ENCODE data around the gene ANKRD27. TPM values are rescaled to one million over a fixed set of nuclear protein-coding genes. Genes with fewer than 3 reads are reported as not detected.
"Not testable (repeated sequence)": the region's sequence is repeated elsewhere in the genome, so short reads cannot be mapped to it uniquely, and the experiment has no call there.

The ANKRD27 gene
- total RNA-seq, 1 experiment from 2014 or later = 33.8 TPM

DNA sequence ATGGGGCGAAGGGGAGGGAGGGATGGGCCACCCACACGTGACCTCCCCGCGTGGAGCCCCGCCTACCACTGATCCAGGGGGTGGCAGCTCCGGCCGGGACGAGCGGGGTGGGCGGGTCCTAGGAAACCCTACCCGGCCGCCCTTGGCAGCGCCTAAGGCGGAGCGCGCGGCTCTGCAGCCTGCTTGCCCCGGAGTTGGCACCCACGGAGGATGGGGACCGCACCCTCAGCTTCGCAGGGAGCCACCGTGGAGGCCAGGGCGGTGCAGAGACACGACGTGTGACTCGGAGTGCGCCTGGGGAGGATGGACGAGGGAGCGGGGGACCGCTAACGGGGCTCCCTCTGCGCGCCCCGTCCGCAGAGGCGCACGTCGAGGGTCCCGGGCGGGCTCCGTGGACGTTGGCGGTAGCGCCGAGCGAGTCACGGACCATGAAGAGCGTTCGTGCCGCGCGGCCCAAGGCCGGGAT lies 773 bp upstream of the ANKRD27 start, which contains the start of gene RGS9BP:
Gene RGS9BP (plus strand): TSS at position 129 of the 466 bp plus-strand sequence. CDS start 416 bp downstream, outside the sequence.
- Histone ChIP-seq H3K4me3 (peak within 1 kb of the TSS; percentile 90), H3K27ac (no peak within 1 kb of the TSS; the same call in 1 of the 2 replicates), H3K4me1 (peaks cover 16% of the 10 kb centered on the region), H3K9me3 (replicated peaks) (no peaks in the 10 kb centered on the region), H3K36me3 (no peaks in the 10 kb centered on the region), H3K27me3 (no peaks in the 10 kb centered on the region)
- peak; percentile 84 to 85 for DNase-seq

DNA sequence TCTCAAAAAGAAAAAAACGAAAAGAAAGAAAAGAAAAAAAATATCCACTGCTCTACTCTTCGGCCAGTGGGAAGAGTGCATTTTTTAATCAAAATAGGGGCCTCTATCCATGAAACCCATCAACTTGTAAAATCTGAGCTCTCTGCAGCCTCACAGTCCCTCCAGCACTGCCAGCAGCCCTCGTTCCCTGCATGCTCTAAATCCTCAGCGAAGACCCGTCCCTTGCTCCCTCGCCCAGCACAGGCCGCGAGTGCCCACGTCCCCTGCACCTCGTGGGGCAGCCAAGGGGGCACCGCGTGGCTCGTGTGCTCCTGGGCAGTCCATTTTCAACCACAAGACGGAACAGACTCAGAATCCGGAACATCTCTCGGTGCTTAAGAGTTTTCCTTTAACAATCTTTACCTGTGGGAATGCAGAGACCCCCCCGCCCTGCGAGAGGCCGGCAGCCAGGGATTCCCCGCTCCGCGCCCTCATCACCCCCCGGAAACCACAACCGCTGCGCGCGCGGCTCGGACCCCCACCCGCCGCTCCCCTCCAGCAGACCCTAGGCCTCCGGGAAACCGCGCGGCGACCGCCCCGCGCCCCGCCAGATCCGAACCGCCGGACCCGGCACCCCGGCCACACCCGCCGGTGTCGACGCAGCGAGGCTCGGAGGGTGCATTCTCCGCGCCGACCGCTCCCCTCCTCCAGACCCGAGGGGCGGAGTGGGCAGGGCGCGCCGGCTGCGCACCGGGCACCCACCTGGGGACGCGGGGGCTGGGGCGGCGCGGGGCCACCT lies 638 bp downstream of the ANKRD27 start:
- Histone ChIP-seq H3K9me3 (replicated peaks) (no peaks in the 10 kb centered on the region), H3K4me1 (peaks cover 16% of the 10 kb centered on the region), H3K36me3 (no peaks in the 10 kb centered on the region), H3K27me3 (no peaks in the 10 kb centered on the region), H3K27ac (no peak overlapping the region), H3K4me3 (peak overlapping the region; percentile 90)
- no peak for DNase-seq

DNA sequence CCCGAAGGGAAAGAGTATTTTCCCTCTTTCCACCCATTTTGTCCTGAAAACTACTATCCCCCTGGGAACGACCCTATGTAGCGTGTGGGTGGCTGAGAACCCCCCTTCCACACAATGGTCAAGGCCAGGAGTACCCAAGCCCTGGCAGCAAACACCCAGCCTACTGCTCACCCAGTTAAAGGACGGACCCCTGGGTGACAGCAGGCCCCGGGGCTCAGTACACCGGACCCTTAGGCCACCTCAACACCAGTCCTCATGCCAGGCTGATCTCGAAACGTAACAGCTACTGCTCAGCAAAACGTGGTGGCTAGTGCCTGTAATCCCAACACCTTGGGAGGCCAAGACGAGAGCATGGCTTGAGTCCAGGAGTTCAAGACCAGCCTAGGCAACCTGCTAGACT lies 1.4 kb downstream of the ANKRD27 start:
- H3K27me3 ChIP-seq = no peaks in the 10 kb centered on the region
- peaks cover 16% of the 10 kb centered on the region for H3K4me1 ChIP-seq
- no peak overlapping the region for H3K27ac ChIP-seq
- H3K4me3 ChIP-seq = no peak overlapping the region
- H3K9me3 ChIP-seq (replicated peaks) = no peaks in the 10 kb centered on the region
- DNase-seq = no peak
- no peaks in the 10 kb centered on the region for H3K36me3 ChIP-seq

DNA sequence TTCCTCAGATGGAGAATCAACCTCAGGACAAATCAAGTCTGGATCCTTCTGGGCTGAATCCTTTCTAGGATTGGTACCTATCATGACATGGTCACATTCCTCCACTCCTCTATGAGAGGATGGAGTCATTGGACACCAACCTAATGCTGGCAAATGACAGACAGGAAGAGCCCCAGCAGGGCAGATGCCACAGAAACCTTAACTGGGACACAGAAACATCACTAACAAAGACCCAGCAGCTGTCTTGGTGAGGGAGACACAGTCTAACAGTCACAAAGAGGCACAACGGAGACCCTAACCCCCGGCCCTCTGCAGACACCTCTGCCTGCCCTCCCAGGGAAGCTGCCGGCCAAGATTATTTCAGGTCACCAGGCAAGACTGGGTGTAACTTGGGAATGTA lies 2.1 kb downstream of the ANKRD27 start:
- Histone ChIP-seq H3K27me3 (no peaks in the 10 kb centered on the region), H3K36me3 (no peaks in the 10 kb centered on the region), H3K4me1 (peaks cover 12% of the 10 kb centered on the region), H3K9me3 (replicated peaks) (no peaks in the 10 kb centered on the region), H3K4me3 (no peak overlapping the region), H3K27ac (no peak overlapping the region)
- DNase-seq = no peak

DNA sequence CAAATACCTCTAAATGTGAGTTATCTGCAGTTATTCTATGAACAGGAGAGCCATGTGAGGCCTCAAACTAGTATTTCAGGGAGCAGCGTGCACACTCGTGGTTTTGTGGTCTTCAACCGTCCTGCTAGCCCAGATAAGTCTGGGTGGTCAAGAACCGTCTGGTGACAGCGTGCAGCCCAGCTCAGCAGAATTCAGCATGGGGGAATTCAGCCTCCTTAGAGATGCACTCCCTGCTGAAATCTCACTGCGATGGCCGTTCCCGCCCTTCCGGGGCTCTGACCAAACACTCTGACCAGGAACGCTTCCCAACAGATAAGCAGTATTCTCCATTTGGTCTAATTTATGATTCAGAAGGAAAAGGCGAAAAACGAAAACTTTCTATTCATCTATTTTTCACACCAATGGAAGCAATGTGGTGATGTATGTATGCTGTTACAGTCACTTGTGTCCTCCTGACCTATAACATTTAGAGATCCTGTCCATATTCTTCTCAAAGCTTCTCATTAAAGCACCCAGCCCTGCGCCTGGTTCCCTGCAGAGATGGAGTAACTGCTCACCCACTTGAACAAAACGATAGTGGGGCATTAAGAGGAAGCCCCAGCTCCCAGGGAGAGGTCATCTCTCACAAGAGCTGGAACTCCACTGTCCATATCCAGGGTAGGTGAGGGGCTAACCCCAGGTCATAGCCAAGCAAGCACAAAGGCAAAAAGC lies 2.9 kb downstream of the ANKRD27 start:
- Histone ChIP-seq H3K4me1 (peaks cover 4% of the 10 kb centered on the region; the same call in 1 of the 2 replicates), H3K36me3 (peaks cover 3% of the 10 kb centered on the region; the same call in 1 of the 2 replicates), H3K27ac (no peak overlapping the region), H3K27me3 (no peaks in the 10 kb centered on the region), H3K9me3 (replicated peaks) (no peaks in the 10 kb centered on the region), H3K4me3 (no peak overlapping the region)
- DNase-seq = no peak

DNA sequence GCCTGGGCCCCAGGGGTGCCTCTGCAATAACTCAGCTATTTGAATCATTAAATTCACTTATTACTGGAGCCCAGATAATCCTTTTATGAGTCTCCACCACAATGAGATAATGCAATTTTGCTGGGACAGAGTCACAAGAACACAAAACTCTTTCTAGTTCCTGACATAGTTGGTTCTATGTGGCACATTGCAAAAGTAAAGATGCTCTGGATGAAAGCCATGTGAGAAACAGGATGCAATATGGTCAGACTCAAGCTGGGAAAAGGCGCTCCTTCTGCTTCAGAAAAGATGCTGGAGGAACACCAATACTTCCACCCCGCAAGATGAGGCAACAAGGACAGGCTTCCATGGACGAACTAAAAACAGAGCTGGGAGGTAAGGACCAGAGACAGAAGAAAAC lies 5.7 kb downstream of the ANKRD27 start:
- peaks cover 3% of the 10 kb centered on the region; the same call in 1 of the 2 replicates for H3K36me3 ChIP-seq
- H3K27ac ChIP-seq = no peak overlapping the region
- no peaks in the 10 kb centered on the region for H3K9me3 ChIP-seq (replicated peaks)
- H3K4me1 ChIP-seq = no peaks in the 10 kb centered on the region
- no peak for DNase-seq
- H3K4me3 ChIP-seq = no peak overlapping the region
- H3K27me3 ChIP-seq = no peaks in the 10 kb centered on the region

DNA sequence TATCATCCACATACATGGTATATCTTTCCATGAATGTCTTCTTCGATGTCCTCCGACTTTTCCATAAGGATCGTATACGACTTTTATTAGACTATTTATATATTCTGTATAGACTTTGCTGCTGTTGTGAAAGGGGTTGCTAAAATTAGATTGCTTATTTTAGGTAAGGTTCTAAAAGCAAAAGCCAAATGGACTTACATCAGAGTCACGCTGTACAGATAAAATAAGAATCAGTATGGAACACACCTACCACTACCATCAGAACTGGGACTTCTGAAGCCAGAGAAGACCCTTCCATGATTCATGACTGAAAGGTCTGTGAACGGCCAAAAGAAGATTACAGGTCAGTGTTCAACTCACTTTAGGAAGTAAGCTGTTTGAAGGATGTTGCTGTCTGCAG lies 8.9 kb downstream of the ANKRD27 start:
- H3K9me3 ChIP-seq (replicated peaks) = no peaks in the 10 kb centered on the region
- DNase-seq = no peak
- H3K27me3 ChIP-seq = no peaks in the 10 kb centered on the region
- peaks cover 3% of the 10 kb centered on the region; the same call in 1 of the 2 replicates for H3K36me3 ChIP-seq
- no peaks in the 10 kb centered on the region for H3K4me1 ChIP-seq
- H3K4me3 ChIP-seq = no peak overlapping the region
- H3K27ac ChIP-seq = no peak overlapping the region

DNA sequence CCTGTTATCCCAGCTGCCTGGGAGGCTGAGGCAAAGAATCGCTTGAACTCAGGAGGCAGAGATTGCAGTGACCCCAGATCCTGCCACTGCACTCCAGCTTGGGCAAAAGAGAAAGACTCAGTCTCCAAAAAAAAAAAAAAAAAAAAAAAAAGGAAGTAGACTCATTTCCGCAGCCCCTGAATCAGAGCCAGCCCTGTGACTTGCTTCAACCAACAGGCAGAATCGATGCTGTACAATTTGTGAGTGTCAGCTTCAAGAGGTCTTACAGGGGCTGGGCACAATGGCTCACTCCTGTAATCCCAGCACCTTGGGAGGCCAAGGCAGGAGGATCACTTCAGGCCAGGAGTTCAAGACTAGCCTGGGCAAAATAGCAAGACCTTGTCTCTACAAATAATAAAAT lies 12.8 kb downstream of the ANKRD27 start:
- no peak overlapping the region for H3K4me3 ChIP-seq
- 0 out of 2 replicates have a peak, but pooled peaks cover under 1% of the 10 kb centered on the region for H3K36me3 ChIP-seq
- H3K4me1 ChIP-seq = no peaks in the 10 kb centered on the region
- no peak for DNase-seq
- no peaks in the 10 kb centered on the region for H3K27me3 ChIP-seq
- no peaks in the 10 kb centered on the region for H3K9me3 ChIP-seq (replicated peaks)
- no peak overlapping the region for H3K27ac ChIP-seq

DNA sequence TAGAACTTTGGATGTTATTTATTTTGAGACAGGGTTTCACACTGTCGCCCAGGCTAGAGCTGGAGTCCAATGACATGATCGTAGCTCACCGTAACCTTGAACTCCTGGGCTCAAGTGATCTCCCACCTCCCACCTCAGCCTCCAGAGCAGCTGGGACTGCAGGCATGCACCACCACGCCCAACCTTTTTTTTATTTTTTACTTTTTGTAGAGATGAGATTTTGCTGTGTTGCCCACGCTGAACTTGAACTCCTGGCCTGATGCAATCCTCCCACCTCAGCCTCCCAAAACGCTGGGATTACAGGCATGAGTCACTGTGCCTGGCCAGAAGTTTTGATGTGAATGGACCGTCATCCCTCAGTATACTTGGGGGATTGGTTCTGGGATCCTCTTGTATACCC lies 13.7 kb downstream of the ANKRD27 start:
- no peaks in the 10 kb centered on the region for H3K36me3 ChIP-seq
- no peaks in the 10 kb centered on the region for H3K27me3 ChIP-seq
- H3K4me1 ChIP-seq = no peaks in the 10 kb centered on the region
- H3K4me3 ChIP-seq = no peak overlapping the region
- no peak for DNase-seq
- H3K9me3 ChIP-seq (replicated peaks) = no peaks in the 10 kb centered on the region
- H3K27ac ChIP-seq = no peak overlapping the region

DNA sequence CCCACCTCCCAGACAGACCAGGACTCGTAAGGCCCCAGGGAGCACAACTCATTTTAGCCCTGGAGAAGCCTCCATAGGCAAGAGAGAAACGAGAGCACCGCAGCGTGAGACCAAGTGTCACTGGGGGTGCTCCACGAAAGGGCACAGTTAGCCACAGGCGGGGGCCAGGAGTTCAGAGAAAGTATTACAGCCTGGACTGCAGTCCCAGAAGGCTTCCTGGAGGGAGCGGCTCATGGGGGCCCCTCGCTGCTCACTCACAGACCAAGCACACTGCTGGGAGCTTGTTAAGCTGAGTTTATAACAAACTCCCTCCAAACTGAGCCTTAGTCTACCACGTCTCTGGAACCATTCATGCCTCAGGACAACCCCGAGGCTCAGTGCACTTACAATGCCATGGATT lies 16.5 kb downstream of the ANKRD27 start:
- Histone ChIP-seq H3K36me3 (peaks cover 10% of the 10 kb centered on the region), H3K4me1 (no peaks in the 10 kb centered on the region), H3K27ac (no peak overlapping the region), H3K4me3 (no peak overlapping the region), H3K9me3 (replicated peaks) (no peaks in the 10 kb centered on the region), H3K27me3 (no peaks in the 10 kb centered on the region)
- DNase-seq = no peak

DNA sequence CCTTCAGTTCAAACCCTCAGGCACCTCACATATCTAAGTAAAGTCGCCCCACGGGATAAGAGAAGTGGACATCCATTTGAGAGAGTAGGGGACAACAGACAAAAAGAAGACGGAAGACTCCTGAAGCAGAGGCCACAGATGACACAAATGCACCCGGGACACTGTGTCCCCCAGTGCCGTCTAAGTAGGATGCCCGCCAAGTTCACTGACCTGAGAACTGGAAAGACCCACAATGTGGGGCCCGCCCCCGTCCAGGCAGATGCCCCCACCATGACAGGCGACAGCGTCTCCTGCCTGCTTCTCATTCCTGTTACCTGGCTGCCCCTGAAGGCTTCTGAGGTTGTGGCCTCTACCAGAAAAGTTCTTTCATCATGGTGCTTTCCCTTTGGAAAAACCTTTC lies 16.9 kb downstream of the ANKRD27 start:
- no peak for DNase-seq
- no peak overlapping the region for H3K4me3 ChIP-seq
- H3K27ac ChIP-seq = no peak overlapping the region
- H3K4me1 ChIP-seq = no peaks in the 10 kb centered on the region
- peaks cover 10% of the 10 kb centered on the region for H3K36me3 ChIP-seq
- H3K9me3 ChIP-seq (replicated peaks) = no peaks in the 10 kb centered on the region
- no peaks in the 10 kb centered on the region for H3K27me3 ChIP-seq

DNA sequence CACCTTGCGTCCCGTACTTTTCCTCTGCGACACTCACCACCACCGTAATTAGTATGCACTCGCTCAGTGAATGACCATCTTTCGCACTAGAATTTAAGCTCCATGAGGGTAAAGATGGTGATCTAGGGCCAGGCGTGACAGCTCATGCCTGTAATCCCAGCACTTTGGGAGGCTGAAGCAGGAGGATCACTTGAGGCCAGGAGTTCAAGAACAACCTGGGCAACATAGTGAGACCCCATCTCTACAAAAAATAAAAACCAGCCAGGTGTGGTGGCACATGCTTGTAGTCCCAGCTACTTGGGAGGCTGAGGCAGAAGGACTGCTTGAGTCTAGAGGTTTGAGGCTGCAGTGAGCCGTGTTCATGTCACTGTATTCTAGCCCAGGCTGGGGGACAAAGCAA lies 18.6 kb downstream of the ANKRD27 start:
- not testable (repeated sequence) for DNase-seq; H3K27me3 ChIP-seq; H3K27ac ChIP-seq; H3K4me3 ChIP-seq; H3K9me3 ChIP-seq (replicated peaks); H3K4me1 ChIP-seq
- peaks cover 13% of the 10 kb centered on the region for H3K36me3 ChIP-seq

DNA sequence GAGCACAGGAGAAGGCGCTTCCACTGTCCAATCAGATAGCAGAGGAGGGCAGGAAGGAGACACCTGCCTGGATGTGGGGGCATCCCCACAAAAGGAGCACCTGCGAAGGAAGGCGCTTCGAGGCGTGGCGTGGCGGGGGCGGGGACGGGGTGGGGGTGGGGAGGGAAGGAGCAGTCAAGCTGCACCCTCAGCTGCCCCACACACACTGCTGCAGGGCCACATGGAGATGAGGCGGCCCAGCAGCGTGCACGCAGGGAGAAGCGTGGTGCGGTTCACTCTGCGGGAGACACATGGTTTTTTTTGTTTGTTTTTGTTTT lies 21.4 kb downstream of the ANKRD27 start:
- H3K4me1 ChIP-seq = no peaks in the 10 kb centered on the region
- DNase-seq = no peak
- H3K36me3 ChIP-seq = peaks cover 13% of the 10 kb centered on the region
- H3K27me3 ChIP-seq = no peaks in the 10 kb centered on the region
- H3K9me3 ChIP-seq (replicated peaks) = no peaks in the 10 kb centered on the region
- H3K27ac ChIP-seq = no peak overlapping the region
- H3K4me3 ChIP-seq = no peak overlapping the region

DNA sequence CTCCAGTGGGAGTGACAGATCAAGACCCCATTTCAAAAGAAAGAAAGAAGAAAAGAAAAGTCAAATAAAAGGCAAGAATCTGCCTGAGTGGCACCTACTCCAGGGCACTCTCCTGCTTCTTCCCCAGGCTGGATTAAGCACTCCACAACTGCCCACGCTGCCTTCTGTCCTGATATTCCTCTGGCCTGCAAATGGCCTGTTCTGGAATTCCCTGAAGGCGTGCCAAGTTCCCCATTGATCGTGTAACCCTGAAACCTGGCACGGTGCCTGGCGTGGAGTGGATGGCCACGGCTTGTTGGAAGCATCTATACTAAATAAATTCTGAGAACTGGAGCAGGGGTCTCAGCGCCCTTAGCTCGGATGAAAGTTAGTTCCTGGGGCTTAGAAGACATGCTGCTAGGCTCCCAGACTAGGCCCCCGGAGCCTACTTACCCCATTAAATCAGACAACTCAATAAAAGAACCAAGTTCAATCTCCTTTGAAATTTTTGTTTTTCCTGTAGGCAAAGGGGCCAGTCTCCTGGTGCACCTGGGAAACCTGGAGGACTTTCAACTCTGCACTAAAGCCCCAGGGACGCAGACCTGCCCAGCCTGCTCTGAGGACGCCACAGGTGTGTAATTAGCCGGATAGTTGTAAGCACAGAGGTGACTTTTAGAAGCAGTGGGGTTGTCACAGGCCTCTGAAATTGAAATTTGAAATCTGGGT lies 21.9 kb downstream of the ANKRD27 start:
- Histone ChIP-seq H3K4me3 (no peak overlapping the region), H3K4me1 (no peaks in the 10 kb centered on the region), H3K27me3 (no peaks in the 10 kb centered on the region), H3K27ac (no peak overlapping the region), H3K9me3 (replicated peaks) (no peaks in the 10 kb centered on the region), H3K36me3 (peaks cover 13% of the 10 kb centered on the region)
- DNase-seq = peak; percentile 26 to 39

DNA sequence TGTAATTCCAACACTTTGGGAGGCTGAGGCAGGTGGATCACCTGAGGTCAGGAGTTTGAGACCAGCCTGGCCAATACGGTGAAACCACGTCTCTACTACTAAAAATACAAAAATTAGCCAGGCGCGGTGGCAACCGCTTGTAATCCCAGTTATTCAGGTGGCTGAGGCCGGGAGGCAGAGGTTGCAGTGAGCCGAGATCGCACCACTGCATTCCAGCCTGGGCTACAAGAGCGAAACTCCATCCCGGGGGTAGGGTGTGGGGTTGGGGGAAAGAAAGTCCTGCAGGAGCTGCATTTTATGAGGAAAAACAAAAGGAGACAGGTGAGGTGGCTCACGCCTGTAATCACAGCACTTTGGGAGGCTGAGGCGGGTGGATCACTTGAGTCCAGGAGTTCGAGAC lies 22.6 kb downstream of the ANKRD27 start:
- H3K9me3 ChIP-seq (replicated peaks); DNase-seq; H3K27me3 ChIP-seq; H3K27ac ChIP-seq; H3K4me1 ChIP-seq; H3K4me3 ChIP-seq: not testable (repeated sequence)
- H3K36me3 ChIP-seq = peaks cover 13% of the 10 kb centered on the region
